HG03159 (cell line): ENCODE measurements around the gene OCLN.
"Not testable (repeated sequence)": the region's sequence is repeated elsewhere in the genome, so short reads cannot be mapped to it uniquely, and the experiment has no call there.

Source experiments
- ATAC-seq: cut with Tn5 transposase; IDR thresholded peaks from one replicate; pipeline ENCODE4 v1.9.1; 2021; ENCODE audit warnings: mild to moderate bottlenecking, moderate library complexity; ENCODE audit not compliant: unreplicated experiment

Gene OCLN

DNA sequence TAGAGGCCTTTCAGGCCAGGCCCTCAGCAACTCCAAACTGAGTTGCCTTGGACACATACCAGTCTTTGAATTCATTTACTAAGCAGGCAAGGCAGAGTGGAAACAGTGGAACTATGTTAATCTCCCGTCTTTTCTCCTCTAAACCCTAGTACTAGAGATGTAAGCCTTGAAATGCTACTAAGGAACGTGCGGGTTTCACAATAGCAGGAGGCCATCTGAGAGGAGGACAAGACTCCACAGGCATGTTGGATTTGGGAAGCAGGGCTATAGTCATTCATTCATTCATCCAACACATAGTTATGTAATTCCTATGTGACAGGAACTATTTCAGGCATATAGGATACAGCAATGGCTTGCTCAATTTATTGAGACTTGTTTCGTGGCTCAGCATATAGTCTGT, 3.3 kb upstream of the OCLN start:
- no peak for ATAC-seq

DNA sequence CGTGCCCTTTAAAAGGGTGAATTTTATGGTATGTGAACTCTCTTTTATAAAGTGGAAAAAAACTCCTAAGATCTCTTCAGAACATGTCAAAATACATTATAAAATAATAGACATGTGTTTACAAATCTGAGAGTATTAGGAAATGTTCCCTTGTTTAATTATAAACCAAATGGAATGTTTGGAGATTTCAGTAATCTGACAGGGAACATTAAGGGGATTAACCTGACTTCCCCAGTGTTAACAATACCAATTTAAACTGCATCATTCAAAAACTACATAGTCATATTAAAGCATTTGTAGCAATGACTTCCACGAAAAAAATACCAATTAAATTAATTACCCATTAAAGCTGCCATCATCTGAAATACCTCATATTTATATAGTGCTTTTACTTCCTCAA, 1.6 kb upstream of the OCLN start:
- no peak for ATAC-seq

DNA sequence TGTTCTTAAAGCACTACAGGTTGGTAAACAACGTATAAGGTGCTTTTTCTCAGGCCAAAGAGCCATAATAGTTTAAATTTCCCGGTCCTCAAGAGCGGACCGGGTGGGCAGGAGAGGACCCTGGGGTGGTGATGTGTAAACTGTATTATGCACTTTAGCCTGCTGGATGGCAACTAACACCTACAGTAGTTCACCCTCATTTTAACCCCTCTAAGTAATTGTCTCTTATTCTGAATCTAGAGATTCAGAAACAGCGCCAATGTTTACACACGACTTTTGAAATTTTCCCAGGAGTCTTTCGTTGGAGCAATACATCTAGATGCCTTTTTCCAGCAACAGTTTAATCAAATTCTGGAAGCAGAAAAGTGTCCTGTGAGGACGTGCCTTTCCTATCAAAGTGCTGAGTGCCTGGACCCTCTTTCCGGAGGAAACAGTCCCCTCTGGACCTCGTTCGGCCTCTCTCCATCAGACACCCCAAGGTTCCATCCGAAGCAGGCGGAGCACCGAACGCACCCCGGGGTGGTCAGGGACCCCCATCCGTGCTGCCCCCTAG, 676 bp upstream of the OCLN start:
- no peak for ATAC-seq

DNA sequence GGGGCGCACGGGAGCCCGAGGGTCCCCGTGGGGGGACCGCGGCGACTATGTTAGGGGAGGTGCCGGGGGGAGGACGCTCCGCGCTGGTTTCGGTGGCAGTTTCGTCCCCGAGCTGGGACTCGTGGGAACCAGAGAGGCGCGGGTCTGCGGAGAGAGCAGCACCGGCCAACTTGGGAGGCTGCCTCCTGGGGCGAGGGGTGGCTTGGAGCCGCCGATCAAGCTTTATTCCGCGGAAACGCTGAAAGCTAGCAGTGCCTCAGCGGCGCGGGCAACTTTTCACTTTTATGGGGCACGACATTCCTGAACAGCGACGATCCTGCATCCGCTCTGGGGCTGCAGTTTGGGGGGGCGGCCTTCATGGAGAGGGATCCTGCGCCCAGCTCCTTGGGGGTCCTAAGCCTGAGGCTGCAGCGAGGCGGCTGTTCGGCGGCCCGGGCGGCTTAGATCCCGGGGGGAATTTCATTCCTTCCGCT, 369 bp downstream of the OCLN start:
- peak; percentile 50 for ATAC-seq

DNA sequence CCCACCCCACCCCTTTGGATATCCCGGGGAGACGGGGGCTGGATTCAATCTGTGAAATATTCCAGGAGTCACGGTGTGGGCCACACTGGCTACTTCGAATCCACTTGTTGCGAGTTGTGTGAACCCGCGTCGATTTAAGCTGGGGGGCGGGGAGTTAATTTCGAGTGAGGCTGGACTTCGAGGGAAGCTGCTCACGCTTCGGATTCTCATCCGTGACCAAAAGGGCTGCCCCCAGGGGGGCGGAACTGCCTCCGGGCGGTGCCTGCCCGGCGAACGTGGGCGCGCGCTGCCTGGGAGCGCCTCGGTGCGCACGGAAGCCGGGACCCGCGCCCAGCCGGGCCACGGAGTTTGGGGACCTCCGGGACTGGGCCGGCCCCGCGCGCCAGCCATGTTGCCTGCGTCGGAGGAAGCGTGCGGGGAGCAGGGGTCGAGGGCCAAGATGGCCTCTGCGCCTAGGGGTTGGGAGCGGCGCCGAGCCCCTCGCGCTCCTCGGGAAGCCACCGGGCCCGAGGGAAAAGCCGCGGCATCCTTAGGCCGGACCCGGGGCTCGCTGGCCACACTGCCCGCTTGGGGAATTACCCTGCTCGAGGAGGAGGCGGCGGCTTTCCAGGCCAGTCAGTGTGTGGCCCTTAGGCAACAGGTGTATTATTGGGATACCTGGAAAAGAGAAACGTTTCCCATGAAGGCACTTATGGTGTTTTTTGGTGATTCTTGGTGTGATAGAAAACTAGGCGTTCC, 975 bp downstream of the OCLN start:
- peak; percentile 31 for ATAC-seq

DNA sequence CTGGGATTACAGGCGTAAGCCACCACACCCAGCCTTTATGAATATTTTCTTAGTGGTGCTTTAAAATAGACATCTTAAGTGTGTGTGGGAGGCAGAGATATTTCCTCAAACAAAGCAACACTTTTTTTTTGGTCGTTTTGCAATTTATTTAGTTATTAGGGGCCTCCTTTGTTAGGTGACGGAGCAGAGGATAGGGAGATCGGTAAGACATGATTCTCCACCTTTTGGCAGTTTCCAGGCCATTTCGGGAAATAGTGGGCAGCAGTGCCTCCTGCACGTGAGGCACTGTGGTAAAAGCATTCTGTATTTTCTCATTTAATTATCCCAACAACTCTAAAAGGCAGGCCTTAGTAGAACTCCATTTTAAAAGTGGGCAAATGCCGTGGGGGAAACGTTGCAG, 1.9 kb downstream of the OCLN start:
- ATAC-seq: no peak

DNA sequence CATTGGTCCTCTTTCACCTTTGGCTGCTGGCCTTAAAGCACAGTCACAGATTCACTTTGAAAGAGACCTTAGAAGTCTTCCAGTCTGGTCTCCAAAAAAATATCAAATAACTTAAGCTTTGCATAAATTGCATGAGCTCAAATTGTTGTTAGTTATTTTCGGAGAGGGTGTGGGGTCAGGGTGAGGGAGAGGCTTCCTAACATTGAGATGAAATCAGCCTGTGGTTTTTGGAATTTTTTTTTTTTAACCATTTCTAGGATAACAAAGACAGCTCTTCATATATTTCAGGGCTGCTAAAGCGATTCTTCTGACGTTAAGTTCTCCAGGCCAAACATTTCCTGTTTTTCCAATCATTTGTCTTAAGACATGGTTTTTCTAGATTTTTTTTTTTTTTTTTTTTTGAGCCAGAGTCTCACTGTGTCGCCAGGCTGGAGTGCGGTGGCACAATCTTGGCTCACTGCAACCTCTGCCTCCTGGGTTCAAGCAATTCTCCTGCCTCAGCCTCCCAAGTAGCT, 4.5 kb downstream of the OCLN start:
- ATAC-seq: no peak

DNA sequence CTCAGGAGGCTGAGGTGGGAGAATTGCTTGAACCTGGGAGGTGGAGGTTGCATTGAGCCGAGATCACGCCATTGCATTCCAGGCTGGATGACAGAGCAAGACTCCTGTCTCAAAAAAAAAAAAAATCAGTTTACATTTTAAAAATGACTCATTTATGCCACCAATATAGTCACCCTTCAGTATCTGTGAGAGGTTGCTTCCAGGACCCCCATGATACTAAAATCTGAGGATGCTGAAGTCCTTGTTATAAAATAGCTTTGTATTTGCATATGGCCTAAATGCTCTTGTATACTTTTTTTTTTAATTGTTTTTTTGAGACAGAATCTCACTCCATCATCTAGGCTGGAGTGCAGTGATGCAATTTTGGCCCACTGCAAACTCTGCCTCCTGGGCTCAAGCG, 5.8 kb downstream of the OCLN start:
- no peak for ATAC-seq

DNA sequence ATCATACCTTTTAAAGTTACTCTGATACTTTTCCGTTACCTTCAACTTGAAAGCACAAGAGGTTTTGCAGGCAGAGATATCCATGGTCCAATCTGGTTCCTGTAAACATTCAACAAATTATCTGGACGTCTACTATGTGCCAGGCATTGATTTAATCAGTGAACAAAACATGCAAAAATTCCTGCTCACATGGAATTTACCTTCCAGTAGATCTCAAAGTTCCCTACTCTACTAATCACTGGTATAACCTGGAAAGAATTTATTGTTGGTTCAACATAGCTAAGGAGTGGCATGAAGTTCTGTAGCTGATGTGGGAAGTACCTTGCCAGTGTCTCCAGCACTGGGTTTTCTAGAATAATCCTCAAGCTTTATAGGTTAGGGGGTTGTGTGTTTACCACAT, 9.8 kb downstream of the OCLN start:
- no peak for ATAC-seq

DNA sequence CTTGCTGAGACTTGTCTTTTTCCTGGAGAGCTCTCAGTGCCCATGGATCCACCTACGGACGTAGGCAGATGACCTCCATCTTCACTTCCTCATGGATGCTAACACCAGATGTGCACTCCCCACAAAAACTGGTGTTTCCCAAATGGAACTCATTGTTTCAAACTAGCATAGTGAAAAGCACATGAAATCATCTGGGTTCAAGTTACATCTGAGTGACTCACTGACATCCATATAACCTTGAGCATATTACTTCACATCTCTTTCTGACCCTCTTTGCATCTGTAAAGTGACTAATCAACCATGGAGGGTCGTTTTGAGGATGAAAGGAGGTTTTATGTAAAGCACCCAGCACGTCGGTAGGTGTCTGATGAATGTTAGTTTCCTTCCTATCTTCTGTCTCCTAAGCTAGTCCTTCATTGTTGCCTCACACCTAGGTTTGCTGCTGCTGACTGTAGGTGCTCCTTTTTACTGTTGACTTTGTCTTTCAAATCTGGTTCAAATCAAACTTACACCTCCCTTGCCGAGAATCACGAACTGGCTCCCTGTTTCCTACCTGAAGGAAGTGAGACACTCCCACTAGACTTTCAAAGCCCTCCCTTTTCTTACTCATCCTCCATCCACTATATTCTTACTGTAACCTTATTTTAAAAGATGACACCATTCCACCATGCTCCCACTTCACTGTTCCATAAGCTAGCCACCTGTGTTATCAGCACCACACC, 10.3 kb downstream of the OCLN start:
- no peak for ATAC-seq

DNA sequence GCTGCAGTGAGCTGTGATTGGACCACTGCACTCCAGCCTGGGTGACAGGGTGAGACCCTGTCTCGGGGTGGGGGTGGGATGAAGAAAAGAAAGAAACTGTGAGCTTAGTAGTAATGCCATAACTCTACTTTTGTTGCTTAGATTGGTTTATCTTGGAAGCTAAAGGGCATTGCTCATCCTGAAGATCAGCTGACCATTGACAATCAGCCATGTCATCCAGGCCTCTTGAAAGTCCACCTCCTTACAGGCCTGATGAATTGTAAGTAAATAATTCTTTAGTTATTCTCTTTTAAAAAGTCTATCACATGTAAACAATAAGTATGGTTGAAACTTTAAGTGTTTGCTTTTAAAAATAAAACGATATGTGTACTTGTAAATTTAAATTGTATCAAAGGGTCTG, 11.4 kb downstream of the OCLN start:
- no peak for ATAC-seq

DNA sequence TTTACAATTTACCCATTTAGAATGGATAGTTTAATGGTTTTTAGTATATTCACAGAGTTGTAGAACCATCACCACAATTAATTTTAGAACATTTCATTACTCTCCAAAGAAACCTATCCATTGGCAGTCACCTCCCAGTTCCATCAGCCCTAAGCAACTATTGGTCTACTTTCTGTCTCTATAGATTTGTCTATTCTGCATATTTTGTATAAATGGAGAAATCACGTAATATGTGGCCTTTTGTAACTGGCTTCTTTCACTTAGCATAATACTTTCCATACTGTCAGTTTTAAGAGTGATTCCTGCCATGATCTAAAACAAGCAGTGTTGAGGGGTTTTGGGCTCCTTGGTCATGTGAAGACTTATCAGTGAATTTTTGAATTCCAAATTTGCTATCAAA, 12.7 kb downstream of the OCLN start:
- ATAC-seq: no peak

DNA sequence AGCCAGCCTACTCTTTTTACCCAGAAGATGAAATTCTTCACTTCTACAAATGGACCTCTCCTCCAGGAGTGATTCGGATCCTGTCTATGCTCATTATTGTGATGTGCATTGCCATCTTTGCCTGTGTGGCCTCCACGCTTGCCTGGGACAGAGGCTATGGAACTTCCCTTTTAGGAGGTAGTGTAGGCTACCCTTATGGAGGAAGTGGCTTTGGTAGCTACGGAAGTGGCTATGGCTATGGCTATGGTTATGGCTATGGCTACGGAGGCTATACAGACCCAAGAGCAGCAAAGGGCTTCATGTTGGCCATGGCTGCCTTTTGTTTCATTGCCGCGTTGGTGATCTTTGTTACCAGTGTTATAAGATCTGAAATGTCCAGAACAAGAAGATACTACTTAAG, 16.6 kb downstream of the OCLN start:
- no peak for ATAC-seq

DNA sequence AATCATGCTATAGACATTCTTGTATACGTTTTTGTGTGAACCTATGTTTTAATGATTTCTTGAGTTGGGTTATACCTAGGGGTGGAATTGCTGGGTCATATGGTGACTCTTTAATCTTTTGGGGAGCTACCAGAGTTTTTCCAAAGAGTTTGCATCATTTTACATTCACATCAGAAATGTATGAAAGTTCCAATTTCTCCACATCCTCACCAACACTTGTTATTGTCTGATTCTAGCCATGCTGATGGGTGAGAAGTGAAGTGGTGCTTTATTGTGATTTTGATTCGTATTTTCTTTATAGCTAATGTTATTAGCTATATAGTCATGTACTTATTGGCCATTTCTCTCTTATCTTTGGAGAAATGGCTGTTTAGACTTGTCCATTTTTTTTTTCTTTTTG, 18.1 kb downstream of the OCLN start:
- no peak for ATAC-seq

DNA sequence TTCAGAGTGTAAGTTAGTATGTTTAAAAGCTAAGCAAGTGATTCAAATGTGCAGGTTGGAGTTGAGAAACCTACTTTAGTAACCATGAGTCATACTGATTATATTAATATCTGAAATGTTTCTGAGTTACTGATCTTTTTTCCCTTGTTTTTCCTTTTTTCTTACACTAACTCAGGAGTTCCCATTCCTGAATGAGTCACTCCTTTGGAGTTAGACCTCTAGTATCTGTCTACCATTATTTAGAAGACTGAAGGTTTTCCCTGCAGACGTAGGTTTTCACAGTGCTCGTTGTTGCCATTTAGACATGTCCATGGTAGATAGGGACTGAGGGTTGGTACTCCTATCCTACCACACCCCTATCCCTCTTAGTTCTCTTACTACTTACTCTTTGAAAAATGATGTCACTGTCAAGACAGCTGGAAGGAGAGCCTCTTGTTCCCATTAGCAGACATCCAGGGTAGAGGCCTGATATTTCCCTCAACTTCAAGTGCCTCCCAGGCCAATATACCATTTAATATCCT, 20.2 kb downstream of the OCLN start:
- ATAC-seq: no peak

DNA sequence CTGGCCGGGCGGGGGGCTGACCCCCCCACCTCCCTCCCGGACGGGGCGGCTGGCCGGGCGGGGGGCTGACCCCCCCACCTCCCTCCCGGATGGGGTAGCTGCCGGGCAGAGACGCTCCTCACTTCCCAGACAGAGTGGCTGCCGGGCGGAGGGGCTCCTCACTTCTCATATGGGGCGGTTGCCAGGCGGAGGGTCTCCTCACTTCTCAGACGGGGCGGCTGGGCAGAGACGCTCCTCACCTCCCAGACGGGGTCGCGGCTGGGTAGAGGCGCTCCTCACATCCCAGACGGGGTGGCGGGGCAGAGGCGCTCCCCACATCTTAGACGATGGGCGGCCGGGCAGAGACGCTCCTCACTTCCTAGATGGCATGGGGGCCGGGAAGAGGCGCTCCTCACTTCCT, 23.0 kb downstream of the OCLN start:
- ATAC-seq: not testable (repeated sequence)

DNA sequence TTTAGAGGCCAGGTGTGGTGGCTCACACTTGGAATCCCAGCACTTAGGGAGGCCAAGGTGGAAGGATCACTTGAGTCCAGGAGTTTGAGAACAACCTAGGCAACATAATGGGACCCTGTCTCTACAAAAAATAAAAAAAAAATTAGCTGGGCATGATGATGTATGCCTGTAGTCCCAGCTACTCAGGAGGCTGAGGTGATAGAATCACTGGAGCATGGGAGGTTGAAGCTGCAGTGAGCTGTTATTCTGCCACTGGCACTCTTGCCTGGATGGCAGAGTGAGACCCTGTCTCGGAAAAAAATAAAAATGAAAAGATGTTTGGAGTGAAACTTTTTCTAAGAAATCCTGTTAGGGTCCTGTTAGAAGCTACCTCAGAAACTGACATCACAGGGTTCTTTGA, 24.2 kb downstream of the OCLN start:
- ATAC-seq: no peak

DNA sequence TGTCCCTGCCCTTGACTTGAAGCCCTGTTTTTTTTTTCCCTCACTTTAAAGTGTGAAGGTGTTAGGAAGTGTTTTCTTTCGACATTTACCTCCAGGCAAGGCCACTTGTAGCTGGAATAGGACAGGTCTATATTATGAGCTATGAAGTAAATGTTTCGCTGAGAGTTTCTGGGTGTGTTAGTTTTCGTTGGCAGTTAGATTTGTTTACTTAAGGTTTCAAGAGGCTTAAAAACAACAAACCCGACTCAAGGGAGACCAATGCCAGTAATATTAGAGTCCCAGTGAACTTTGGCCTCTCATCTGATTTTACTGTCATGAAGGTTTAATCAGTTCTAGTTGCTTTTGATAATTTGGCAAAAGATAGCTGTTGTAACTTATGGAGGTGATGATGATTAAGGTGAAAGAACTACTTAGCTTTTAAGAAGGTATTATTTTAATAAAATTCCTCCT, 25.2 kb downstream of the OCLN start:
- ATAC-seq: no peak

DNA sequence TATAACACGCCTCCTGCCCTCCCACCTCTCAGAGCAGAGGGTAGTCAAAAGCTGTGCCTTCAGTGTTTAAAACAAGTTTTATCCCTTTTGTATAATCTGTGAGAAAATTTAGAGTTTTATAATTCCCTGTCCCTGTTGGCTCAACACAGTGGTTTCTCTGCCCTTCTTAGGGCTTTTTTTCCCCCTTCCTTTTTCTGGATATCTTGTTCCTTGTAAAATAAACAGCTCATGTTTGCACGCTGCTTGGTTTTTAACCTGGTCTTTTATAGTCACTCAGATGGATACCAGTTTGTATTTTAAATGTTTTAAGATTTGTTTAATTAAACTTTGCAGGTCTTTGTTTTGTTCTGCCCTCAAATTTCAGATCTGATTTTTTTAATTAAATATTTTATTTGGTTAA, 26.7 kb downstream of the OCLN start:
- ATAC-seq: no peak

DNA sequence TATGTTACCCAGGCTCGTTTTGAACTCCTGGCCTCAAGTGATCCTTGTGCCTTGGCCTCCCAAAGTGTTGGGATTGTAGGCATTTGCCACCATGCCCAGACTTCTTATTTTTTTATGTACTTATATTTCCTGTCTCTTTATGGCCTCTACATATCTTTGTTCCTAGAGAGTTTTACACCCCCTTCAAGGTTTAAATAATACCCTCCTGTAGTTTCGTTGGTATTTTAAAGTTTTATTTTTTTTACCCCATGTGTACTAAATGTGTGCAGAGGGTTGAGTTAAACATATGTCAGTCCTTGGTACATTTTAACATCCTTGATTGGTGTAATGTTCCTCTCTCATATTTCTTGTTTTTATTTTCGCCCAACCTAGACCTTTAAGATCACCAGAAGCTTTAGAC, 29.4 kb downstream of the OCLN start:
- ATAC-seq: no peak

DNA sequence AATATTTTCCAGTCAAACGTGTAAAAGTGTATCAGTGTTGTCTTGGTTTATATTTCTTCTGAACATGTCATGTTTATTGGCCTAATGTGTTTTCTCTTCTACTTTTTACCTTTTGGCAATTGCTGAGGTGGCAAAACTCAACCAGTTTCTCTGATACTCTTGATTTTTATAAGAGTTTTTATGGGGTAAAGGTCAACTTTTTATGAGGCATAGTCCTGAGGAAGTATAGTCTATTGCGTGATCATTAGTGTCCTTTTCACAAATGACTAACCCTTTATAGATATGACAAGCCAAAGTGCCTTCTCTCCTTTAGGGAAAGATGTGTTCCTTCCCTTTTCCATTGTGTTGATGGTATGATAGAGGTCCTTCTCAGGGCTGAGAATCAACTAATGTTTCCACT, 32.9 kb downstream of the OCLN start:
- no peak for ATAC-seq

DNA sequence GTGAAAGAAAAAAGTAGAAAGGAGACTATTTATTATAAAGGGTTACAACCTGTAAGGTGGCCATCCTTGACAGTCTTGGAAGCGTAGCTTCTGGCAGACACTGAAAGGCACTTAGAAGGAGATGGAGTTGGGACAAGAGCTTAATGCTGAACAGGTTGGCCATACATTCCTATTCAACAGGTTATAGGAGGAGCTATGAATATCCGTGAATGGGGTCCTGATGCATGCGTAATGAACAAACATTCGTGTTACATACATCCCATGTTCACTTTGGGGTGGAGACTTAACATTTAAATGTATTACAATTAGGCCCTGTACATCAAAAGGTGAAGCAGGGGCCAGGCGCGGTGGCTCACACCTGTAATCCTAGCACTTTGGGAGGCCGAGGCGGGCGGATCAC, 34.1 kb downstream of the OCLN start:
- no peak for ATAC-seq
